ENCODE results near the gene SDK2.

Gene SDK2

DNA sequence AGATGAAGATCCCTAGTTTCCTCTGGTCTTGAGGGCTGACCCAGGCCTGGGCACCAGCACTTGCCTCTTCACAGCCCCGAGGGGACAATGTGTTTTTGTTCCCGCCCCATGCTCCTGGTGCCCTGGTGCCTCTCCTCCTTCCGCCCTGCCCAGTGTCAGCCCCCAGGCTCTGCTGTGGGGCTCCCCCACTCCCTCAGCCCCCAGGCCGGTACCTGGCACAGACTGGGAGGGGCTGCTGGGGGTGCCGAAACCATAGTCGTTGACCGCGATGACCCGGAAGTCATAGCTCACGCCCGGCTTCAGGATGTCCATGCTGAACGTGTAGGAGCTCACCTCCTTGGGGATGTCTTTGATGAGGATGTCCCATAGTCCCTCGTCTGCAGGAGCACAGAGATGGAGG, 292.0 kb downstream of the SDK2 start:
- DNase-seq = no peak

DNA sequence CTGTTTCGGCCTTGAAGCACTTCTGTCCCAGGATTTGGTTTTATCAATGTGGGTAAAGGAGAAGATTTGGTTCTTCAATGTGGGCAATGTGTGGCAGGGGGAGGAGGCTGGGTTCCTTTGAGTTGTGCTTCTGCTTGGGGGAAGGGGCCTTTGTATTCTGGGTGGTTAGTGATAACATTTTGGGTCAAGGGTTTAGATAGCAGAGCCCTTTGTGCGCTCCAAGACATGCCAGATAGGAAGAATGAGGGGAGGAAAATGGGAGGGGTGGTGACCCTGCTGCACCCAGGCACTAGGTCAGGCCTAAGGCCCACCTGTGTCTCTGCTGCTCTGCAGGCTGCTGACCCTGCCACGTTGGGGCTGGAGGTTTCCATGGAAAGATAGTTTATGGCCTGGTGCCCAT, 292.5 kb downstream of the SDK2 start:
- DNase-seq = no peak

DNA sequence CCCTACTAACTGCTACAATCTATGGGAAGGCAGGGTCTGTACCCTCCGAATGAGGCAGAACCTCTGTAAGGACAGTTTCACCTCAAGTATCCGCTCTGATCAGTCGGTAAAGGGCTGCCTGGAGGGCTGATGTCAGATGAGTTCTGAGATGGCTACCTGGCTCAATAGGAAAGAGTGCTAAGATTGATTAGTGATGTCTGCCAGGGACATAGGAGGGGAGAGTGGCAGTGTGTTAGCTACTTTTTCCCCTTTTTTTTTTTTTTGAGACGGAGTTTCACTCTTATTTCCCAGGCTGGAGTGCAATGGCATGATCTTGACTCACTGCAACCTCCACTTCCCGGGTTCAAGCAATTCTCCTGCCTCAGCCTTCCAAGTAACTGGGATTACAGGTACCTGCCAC, 293.4 kb downstream of the SDK2 start:
- DNase-seq = no peak

DNA sequence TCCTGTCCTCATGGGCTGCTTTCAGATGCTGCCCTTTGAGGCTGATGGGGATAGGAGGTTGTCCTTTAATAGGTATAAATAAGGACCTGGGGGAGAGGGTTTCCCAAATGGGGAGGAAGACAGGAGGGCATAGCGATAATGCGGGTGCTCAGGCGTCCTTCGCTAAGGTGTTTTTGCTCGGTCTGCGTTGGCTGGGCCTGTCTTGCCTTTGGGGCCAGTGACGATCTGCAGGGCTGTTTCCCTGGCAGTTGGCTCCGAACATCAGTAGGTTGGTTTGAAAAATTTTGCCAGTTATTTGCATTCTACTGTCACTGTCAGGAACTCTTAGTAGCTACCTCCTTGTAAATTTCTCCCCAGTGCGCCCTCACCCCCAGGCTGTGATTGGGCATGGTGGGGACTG, 294.6 kb downstream of the SDK2 start:
- no peak for DNase-seq

DNA sequence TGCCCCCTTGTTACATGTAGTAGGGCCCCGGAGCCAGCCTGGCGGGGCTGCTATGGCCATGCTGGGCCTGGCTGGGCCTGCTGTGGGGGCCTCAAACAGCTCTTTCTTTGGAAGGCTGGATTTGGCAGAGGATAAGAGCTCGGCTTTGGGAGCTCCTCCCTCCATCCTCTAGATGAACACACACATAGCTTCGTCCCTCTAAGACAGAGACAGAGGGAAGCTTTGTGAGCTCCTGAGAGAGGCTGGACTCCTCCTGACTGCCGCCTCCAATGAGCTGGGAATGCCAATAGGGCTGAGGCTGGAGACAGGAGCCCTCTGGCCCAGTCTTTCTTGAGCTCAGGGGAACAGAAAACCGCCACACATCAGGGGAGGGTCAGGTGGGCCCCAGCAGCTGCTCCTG, 295.1 kb downstream of the SDK2 start:
- DNase-seq = no peak

DNA sequence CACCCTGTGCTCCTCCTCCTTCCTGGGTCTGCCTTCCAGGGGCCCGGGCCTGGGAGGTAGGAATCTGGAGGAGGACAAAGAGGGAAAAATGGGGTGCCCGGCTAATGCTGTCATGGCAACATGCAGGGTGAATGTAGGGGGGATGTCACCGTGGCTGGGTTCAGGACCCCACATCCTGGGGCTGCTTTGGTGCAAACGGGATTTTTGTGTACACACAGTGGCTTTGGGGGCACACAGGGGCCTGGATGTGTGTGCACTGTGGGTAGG, 295.5 kb downstream of the SDK2 start:
- DNase-seq = no peak

DNA sequence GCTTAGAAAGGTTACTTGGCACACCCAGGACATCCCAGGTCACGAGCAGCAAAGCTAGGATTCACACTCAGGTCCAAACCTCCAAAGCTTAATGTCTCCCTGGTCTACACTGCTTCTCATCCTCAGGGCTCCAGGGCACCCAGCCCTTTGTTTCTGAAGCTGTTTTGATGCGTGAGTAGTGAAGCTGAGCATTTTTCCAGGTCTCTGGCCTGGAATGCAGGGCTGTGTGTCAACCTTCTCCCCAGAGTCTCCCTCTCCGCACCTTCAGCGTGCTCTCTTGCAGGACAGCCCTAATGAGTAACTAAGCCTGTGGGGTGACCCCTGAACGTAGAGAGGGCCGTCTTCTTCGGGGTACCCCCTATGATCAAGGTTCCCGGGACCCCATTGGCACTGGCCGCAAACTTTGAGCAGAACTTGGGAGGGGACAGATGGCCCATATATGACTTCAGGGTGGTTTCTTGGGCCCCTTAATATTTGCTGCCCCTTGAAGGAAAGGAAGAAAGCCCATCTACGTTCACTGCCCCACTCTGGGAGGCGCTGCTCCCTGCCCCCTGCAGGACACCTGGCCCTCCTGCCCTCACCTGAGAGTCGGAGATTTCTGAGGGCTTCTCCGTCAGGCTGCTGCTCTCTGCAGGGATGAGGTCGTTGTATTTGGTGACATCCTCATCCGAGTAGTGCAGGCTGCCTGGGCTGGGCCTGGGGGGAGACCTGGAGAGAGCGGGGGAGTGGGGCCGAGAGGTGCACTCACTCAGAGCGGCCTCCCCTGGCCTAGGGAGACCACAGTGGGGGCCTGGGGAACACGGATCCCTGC, 296.0 kb downstream of the SDK2 start:
- no peak for DNase-seq

DNA sequence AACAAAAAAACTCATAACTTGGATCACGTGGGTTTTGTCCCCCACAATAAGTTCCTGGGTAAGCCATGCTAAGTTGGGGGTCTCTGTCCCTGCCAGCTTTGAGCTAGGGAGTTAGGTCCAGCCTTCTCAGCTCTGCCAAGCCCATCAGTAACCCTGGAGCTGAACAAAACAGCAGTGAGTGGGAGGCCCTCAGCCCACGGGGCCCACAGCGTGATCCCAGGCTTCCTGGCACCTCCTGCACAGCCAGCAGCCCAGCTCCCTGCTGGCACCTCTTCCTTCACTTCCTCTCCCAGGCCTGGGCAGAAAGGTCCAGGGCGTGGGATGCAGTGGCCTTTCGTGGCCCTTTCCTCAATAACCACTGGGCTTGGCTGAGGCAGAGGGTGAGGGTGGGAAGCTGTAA, 296.9 kb downstream of the SDK2 start:
- DNase-seq = no peak

DNA sequence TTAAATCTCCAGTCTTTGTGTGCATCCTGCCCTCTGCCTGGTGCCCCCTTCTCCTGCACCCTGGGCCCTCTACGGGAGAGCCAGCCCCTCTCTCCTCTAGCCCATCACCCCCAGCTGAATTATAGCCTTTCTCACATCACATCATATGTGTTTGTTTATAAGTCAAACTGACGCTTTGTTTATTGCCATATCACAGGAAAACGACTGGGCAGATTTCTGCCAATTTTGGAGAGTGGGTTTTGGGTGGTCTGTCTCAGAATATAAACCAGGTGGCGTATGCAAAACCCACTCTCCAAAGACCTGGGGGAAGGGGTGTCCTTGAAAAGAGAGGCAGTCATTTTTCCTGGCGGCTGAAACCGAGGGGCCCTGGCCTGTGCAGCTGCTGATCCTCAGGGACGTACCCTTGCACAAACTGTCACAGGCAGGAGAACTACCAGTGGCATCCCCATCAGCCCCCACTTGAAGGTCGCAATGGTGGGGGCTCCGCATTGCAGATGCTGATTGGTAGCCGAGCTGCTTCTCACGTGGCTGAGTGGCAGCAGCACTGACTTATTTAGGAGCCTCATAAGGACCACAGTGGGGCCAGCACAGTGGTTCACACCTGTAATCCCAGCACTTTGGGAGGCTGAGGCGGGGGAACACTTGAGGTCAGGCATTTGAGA, 297.6 kb downstream of the SDK2 start:
- DNase-seq = no peak

DNA sequence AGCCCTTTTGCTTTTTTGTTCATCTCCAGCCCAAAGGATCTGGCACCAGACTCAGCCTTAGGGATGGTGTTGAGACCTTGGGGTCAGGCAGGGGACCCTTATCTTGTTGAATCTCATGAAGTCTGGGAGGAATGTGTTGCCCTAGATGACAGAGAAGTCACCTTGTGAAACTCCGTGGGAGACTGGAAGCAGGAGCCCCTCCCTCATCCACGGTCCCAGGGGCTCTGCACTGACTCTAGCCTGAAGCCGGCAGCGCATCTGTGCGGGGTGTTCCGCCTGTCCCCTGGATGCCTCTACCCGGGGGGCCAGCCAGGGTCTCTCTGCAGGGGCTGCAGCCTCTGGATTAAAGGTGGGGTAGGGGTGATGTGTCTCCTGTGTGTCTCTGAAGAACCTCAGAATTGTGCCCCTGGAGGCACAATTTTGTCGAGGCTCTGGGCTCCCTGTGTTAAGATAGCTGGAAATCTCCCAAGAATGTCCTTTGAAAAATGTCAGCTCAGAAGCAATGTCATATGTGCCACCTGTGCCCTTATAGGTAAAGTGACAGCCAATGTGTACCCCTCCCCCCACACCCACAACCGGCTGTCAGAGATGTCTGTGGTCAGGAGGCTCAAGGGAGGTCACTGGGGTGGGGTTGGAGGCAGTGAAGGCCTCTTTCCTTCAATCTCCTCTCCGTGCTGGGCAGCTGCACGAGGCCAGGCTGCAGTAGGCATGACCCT, 300.3 kb downstream of the SDK2 start:
- DNase-seq = no peak

DNA sequence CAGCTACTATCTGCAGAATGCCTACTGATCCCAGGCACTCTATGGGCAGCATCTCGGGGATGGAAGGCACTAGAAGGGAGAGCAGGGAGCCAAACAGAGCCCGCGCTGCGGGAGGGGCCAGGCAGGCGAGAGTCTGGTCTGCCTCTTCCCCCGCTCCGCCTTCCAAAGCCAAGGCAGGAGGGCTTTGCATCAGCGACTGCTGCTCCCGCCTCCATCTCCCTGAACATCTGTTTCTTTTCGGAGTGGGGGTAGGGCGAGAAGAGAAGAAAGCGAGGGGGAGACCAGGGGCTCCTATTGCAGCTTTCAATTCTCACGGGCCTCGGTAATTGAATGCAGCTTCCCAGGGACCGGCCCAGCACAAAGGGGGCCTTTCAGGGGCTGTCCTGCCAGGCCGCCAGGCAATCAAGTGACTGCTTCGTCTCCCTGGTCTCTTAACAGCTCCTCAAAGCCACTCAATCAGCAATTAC, 301.0 kb downstream of the SDK2 start:
- DNase-seq = no peak

DNA sequence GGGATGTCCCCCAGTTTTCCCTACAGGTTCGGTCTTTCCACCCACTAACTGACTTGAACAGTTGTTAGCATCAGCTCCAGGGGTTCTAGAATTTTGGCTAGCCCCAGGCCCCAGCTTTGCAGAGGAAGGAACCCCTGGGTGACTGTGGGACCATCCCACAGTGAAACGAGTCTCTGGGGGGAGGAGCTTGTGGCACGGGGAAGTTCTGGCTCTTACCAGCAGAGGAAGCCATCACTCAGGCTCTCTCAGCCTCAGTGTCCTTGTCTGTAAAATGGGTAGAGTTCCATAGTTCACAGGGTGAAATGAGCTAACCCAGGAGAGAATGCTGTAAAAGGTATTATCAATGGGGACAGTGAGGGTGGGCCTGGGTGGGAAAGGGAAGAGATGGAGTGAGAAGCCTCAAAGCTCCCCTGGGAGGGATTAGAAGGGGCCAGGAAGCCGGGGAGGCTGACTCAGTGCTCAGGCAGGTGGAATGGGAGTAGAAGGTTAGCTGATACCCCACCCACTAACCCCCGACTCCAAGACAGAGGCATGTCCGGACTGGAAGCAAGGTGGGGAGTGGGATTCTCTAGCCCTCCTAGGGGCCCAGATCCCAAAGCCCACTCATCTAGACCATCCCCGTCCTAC, 301.6 kb downstream of the SDK2 start:
- no peak for DNase-seq

DNA sequence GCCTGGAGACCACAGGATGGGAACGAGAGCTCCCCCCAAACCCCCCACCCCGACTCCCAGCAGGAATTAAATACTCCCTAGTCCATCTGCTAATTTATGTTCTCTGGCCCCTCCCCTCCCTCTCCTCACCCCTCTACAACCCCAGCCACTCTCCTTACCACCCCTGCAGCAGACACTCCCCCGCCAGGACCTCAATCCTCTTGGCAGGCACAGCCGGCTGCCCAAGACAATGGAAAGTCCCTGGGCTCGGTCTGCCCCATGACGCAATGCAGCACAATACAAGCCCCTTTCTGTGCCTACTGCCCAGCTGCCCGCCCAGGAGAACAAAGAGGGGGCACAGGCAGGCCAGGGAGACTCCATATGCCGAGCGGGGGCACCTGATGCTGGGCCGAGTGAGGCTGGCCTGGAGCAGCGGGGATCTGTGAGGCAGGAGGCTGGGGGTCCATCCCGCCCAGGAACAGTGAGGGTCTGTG, 302.2 kb downstream of the SDK2 start:
- DNase-seq = no peak

DNA sequence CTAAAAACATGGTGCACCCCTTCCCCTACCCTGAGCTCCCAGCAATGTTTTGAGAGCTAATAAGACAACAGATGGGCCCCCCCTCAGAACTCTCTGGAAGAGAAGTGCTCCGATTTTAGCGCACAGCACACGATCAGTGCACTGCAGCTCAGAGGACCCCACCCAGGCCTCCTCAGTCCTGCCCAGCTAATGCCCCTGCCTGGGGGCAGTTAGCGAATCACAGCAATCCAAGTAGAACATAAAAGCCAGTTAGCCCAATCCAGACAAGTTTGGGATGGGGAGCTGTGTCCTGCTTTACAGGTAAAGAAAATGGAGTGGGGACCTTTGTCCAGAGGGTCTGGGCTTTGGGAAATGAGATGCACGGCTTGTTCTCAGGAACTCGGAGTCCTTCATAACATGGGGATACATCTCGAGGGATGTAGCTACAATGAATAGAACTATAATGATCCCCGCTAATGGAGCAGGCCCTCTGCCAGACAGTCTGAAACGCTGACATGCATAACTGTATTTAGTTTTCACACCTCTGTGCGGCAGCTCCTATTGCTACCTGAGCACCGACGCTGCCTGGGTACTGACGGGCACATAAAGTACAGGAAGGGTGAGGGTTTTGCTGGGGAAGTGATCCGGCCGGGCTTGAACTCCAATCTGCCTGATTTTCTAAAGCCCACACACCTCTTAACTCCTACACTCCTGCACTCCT, 302.7 kb downstream of the SDK2 start:
- DNase-seq = no peak

DNA sequence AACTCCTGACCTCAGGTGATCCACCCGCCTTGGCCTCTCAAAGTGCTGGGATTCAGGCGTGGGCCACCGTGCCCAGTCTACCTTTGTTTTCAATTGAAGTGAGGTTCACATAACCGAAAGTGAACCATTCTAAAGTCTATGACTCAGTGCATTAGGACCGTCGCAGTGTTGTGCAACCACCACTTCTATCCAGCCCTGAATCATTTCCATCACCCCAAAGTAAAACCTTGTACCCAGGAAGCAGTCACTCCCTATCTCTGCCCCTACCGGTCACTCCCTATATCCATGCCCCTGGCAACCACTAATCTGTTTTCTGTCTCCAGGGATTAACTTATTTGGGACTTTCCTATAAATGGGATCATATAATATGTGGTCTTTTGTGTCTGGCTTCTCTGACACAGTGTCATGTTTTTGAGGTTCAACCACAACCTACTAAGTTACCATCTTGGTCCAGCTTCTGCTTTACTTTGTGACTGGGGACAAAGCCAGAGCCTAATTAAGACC, 304.1 kb downstream of the SDK2 start:
- DNase-seq = no peak

DNA sequence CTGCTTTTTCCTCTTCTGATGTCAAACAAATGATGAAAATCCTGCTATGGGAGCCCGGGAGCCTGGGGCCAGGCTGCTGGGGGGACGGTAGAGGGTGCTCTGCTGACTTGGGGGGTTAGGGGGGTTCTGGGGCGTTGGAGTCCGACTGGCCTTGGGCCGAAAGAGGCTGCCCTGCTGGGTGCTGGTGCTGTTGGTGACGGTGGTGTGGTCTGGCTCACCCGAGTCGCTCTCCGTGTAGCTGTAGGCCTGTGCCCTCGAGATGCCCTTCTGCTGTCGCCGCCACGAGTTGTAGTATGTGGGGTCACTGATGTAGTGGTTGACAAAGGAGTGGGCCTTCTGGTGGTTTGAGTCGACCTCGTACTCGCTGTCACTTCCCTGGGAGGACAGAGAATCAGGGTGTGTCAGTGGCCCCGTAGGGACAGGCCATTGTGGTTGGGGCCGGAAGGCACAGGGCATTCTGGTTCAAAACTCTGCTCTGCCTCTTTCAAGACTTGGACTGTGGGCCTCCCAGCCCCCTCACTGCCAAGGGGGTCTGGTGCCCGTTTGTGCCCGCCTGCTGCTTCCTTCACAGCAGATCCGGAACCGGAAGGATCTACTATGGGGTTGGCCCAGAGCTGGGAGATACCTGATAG, 305.6 kb downstream of the SDK2 start:
- no peak for DNase-seq

DNA sequence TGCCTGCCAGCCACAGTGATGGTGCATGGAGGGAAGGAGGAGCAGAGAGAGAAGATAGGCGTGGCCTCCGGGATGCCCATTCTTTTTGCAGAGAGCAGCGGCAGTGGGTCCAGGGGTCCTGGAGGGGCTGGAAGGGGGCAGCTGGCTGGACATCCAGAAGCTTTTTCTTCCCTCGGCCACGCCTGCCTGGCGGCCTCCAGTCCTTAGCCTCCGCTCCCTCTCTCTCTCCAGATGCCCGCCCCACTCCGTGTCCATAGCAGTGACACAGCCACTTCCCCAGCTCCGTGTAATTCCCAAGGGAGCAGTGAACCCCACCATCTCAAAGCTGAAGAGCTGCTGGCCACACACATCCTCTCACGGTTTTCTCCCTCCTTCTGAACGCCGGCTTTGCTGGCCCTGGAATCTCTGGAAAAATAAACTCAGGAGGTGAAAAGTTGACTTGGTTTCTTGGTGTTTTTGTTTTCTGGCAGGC, 306.2 kb downstream of the SDK2 start:
- DNase-seq = no peak

DNA sequence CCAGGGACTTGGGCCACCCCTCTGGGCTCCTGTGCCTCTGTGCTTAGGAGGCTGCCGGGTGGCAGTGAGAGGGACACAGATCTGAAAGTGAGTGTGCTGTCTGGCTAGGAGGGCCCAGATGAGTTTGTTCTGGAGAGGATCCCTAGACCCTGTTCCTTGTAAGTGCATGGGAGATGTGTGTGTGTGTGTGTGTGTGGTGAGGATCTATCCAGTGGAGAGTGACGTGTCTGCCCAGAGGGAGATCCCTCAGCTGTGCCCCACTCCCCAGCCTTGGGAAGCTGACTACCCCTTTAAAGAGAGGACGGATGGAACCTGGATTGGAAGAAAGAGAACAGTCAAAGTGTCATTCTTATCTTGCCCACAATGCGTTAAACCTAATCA, 306.9 kb downstream of the SDK2 start:
- no peak for DNase-seq

DNA sequence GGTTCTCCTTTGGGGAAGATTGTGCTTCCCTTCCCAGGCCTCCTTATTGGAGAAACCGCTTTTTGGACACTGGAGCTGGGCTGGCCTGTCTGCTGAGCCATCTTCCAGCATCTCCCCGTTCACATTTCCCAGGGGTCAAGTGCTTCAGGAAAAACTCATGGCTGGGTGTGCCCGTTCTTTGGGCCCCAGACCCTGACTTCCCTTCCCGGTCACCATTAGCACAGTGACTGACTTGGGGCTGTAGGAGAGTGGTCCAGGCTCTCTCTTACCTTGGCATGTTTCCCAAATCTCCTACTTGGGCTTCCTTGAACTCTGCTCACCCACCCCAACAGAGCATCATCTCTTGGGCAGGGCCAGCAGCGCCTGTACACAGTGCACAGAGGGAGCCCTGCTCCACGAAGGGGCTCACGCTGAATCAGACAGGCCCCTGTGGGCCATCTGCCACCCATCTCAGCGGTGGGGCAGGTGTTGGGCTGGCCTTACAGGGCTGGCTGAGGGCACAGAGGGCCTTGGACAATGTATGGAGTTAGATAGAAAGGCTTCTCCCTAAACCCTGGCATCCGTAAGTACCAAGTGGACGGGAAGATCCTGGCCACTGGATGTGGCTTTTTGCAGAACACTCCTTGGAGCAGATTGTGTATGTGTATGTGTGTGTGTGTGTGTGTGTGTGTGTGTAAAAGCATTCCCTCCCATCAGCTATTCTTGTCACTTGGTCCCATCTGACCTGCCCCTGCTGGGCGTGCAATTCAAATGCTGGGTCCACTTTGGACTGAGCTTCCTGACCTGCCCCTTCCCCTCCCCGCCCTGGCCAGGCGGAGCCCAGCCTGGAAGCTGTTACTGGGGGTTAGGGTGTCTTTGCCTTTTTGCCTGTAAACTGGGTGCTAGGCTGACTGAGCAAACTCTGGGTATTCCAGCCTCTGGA, 307.6 kb downstream of the SDK2 start:
- no peak for DNase-seq

DNA sequence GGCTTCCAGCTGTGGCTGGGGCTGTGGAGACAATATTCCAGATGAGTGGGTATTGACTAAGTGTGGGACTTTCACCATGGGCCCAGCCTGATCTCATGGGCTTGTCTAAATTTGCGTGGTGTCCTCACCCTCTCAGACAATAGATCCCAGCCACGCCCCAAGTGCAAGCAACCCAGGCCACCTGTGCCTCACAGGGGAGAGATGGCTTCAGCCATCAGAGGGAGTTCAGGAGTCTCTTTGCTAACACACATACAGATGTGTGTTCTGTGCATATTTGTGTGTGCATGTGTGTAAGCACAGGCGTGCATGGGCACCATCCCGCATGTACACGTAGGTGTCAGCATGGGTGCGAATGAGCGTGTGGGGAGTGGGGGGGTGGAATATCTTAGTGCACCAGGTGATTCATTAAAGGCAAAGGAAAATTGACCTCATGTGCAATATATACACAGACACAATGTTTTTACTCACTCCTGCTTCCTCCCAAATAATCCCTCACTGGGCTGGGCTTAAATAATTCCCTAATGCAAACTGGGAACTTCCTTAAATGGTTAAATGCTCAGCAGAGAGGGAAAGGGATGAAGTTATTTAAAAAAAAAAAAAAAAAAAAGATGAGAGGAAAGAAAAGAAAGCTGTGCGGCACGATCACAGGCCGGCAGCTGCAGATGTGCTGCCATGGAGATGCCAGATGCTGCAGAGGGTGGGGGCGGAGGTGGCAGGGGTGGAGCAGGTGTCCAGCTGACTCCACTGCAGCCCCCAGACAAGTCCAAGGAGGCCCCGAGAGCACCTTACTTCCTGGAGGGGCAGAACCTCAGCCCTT, 308.4 kb downstream of the SDK2 start:
- DNase-seq = no peak

All from NCI-H510A (cell line).